LNCAP (cell line): Measurements from ENCODE around the gene IGLON5.

Source experiments
- TF ChIP-seq, protein P1 (sequence below): fragments of 450-650 bp; IDR thresholded peaks from 2 replicates; pipeline ENCODE4 v1.5.1; 2017; ENCODE audit warnings: mild to moderate bottlenecking

IGLON5 gene

DNA sequence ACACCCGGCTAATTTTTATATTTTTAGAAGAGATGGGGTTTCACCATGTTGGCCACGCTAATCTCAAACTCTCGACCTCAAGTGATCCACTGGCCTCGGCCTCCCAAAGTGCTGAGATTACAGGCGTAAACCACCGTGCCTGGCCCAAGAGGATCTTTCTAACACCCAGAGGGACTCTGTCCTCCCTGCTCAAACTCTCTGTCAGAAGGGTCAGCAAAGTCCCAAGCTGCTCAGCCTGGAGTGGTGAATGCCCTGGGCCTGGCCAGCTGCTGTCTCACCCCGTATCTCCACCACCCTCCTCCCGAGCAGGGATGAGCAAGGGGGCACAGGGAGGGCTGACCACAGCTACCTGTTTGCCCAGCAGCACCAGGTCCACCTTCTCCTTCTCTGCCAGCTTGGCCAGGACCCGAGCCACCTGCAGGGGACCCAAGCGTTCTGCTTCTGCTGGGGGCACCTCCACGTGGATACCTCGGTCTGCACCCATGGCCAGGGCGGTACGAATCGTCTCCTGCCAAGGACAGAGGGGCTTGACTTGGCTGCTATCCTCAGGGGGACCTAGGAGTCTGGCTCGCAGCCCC, 41.4 kb downstream of the IGLON5 start:
- TF ChIP-seq, protein P1, sequence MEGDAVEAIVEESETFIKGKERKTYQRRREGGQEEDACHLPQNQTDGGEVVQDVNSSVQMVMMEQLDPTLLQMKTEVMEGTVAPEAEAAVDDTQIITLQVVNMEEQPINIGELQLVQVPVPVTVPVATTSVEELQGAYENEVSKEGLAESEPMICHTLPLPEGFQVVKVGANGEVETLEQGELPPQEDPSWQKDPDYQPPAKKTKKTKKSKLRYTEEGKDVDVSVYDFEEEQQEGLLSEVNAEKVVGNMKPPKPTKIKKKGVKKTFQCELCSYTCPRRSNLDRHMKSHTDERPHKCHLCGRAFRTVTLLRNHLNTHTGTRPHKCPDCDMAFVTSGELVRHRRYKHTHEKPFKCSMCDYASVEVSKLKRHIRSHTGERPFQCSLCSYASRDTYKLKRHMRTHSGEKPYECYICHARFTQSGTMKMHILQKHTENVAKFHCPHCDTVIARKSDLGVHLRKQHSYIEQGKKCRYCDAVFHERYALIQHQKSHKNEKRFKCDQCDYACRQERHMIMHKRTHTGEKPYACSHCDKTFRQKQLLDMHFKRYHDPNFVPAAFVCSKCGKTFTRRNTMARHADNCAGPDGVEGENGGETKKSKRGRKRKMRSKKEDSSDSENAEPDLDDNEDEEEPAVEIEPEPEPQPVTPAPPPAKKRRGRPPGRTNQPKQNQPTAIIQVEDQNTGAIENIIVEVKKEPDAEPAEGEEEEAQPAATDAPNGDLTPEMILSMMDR = no peak

DNA sequence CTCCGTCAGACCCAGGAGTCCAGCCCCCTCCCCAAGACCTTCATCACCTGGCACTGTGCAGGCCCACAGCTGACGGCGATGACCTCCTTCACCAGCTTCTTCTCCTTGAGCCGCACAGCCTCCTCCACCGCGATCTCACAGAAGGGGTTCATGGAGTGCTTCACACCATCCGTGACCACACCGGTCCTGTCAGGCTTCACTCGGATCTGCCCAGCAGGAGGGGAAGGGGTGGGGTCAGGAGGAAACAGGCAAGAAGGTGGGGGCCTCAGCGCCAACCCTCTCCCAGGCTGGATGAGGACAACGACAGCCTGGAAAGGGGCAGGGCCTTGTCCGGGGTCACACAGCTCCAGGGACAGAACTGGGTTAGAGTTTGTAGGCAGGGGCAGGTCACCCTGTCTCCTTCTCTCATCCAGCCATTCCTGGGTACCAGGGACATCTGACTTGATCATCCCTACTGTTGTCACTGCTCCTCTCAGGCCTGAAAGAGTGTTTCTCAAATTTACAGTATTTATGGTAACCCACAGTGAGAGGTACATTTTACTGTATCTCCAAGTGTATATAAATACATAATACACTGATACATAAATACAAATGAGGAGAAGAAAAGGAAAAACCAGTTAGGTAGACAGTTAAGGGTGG, 42.8 kb downstream of the IGLON5 start:
- TF ChIP-seq, protein P1 = no peak

DNA sequence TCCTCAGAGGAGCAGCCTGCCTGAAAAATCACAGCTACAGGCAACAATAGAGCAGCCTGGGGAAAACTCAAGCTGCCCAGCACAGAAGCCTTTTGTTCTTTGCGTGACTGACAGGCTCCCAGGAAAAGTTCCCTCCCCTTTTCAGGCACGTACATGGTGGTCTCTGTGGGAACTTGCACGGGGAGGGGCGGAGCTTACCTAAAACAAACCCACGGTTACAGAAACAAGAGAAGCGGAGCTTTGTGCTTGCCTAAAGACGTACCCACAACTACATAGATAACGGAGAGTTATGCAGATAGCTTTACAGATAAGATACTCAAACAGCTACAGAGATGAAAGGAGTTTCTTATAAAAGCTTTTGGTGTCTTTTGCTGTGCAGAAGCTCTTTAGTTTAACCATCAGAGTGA, 43.3 kb downstream of the IGLON5 start:
- TF ChIP-seq, protein P1 = no peak

DNA sequence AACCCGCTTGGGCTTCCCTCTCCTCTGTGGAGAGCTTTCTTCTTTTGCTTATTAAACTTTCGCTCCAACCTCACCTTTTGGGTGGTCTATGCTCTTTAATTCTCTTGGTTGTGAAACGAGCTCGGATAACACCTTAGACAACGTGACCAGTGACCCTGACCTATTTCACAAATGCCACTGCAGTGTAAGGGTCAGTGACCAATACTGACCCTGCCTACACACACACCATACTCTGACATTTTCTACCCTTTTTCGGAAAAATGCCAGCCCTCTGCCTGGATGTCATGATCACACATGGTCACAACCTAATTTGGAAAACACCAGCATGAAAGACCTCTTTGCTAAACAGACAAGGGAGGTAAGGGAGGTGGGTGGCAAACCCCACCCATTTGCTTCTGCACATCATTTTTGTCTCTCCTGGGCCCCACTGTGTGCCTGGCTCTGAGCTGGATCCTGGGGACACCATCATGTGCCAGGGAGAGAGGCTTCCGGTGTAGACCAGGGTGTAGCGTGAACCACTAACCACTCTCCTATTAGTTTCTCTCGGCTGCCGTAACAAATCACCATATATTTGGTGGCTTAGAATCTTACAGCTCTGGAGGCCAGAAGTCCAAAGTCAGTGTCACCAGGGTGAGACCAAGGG, 44.8 kb downstream of the IGLON5 start:
- TF ChIP-seq, protein P1 = no peak

DNA sequence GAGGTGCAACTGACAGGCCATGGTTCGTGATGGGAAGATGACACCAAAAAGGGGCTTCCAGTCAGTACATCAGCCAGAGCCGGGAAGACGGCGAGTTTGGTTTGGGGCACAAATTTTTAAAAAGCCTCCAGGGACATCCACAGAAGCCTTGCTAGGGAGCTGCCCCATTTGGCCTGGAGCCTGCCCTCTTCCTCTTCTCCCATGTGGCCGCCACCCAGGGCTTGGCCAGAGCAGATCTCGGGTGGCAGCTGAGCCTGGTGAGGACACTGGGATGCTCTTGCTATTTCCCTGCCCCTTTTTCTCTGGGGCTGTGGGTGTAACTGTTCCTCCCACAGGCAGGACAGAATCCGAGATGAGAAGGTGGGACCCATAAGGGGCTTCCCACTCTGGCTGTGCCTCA, 46.5 kb downstream of the IGLON5 start:
- TF ChIP-seq, protein P1 = no peak

DNA sequence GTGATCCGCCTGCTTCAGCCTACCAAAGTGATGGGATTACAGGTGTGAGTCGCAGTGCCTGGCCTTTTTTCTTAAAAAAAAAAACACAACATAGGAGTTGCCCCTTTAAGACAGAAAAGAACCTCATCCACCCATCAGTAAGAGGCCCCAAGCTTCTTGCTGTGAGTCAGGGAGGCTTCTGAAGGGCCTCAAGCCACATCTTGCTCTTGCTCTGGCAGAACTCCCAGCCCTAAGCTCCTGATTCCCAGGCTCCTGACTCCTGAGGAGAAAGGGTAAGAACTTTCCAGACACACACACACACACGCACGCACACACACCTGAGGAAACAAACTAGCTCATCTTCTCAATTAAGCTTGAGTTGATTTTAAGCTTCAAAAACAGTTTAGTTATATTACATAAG, 47.9 kb downstream of the IGLON5 start:
- TF ChIP-seq, protein P1 = no peak

DNA sequence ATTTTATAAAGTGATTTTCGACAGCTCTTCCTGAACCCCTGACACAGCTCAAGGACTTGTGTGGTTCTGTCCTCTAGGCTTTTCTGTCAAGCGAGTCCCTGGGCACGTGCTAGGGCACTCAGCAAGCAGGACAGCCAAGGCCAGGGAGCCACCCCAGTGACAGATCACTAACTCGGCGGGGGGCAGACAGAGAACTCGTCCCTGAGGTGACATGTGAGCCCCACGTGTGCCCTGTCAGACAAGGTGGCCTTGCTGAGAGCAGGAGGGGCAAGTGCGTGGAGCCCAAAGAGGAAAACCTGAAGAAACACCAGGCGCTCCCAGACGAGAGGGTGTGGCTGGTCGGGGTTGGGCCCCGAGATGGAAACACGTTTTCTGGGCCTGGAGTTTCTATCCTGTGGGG, 49.8 kb downstream of the IGLON5 start:
- TF ChIP-seq, protein P1 = no peak
